Heart right ventricle (tissue), 16 donors: ENCODE data around the gene SECTM1. TPM values are rescaled to one million over a fixed set of nuclear protein-coding genes. Genes with fewer than 3 reads are reported as not detected.

ENCODE experiments used
- ATAC-seq, 8 donors: fragments of 200-7000 bp; cut with Tn5 transposase; one replicate each; pipeline ENCODE4 v1.9.1; 2020; ENCODE audit warnings: mild to moderate bottlenecking in 8 of 8, moderate library complexity in 8 of 8, moderate number of reproducible peaks in 1 of 8
- DNase-seq, 2 donors: peaks; one replicate each; pipeline ENCODE4 v3.0.0-alpha.2; 2020
- H3K27ac ChIP-seq, 10 donors: fragments of 200-600 bp; sonication (generic) in 2 of 10; one replicate each; pipeline versions ENCODE4 v1.5.0 to v1.8.0; 2020 to 2022; ENCODE audit warnings: mild to moderate bottlenecking in 3 of 10
- H3K27me3 ChIP-seq, 7 donors: fragments of 200-600 bp; one replicate each; pipeline ENCODE4 v1.8.0; 2021 to 2022; ENCODE audit warnings: mild to moderate bottlenecking in 2 of 7
- H3K36me3 ChIP-seq, 9 donors: fragments of 200-600 bp; sonication (generic) in 1 of 9; one replicate each; pipeline versions ENCODE4 v1.5.0 to v1.8.0; 2020 to 2022; ENCODE audit warnings: mild to moderate bottlenecking in 2 of 9
- H3K4me1 ChIP-seq, 9 donors: fragments of 200-600 bp; sonication (generic) in 1 of 9; one replicate each; pipeline versions ENCODE4 v1.5.0 to v1.8.0; 2020 to 2022; ENCODE audit warnings: mild to moderate bottlenecking in 4 of 9
- H3K4me3 ChIP-seq, 10 donors: fragments of 200-600 bp; sonication (generic) in 2 of 10; one replicate each; pipeline versions ENCODE4 v1.5.0 to v1.8.0; 2020 to 2022; ENCODE audit warnings: mild to moderate bottlenecking in 7 of 10, moderate library complexity in 2 of 10
- H3K9me3 ChIP-seq, 11 donors: fragments of 200-600 bp in 10 of 11; sonication (generic) in 2 of 11; one replicate each; pipeline versions ENCODE4 v1.5.0 to v1.8.0; 2013 to 2022; ENCODE audit warnings: mild to moderate bottlenecking in 2 of 11, control low read depth in 1 of 11, moderate library complexity in 1 of 11
- CTCF ChIP-seq, 9 donors: fragments of 200-600 bp; sonication (generic) in 2 of 9; IDR thresholded peaks; one replicate each; pipeline versions ENCODE4 v1.5.0 to v1.8.0; 2021 to 2022; ENCODE audit warnings: antibody characterized with exemption in 9 of 9, mild to moderate bottlenecking in 5 of 9, moderate library complexity in 1 of 9
- whole genome bisulfite sequencing, 2 donors: extraction: QIAGEN DNeasy Blood & Tissue Kit; methylation state at CpG; one replicate each; pipeline ENCODE4 v1.1.7; 2013; ENCODE audit warnings: inconsistent platforms in 1 of 2; 5-methylcytosine and 5-hydroxymethylcytosine counted together
- intact Hi-C, 10 donors: fragments of 100-400 bp; cut with DNase I; formaldehyde crosslinking; loops; one replicate each; pipeline versions ENCODE4 v1.11.1 to v1.14.2; 2022
- polyA plus RNA-seq, 2 donors: library from polyadenylated mRNA; stranded (reverse); fragments of 200-250 nt; gene quantifications; one replicate each; pipeline ENCODE4 v1.2.3, GENCODE V29; 2013
- total RNA-seq, 10 donors: library from RNA; stranded (reverse); fragmentation: NEBNext Ultra II Directional in 3 of 10; extraction: Animal tissue kit (Norgen Biotek cat#: 25700) in 3 of 10; gene quantifications; one replicate each; pipeline versions ENCODE4 v1.2.1 to v1.2.4, GENCODE V29; 2021 to 2023
- donor health status: Arrhythmogenic right ventricular cardiomyopathy.
- donor health status: ischemic (EF 13 %, LVEDD 7.1; RV severe dilation, severe dysfunction).
- donor health status: healthy with polysubstance abuse.
- donor health status: DM: no; HTN: yes; CAD: no.
- donor health status: DM: no; HTN: no; CAD: no.
- donor health status: ischemic (EF 25% LVEDD 6.9; RV normal size, moderate dysfunction).
- donor health status: ischemic (EF 25% LVEDD 5.7; RV mildly dilated, moderate dysfunction).
- donor health status: healthy.
- donor health status: DM: yes; HTN: yes; CAD: no.
- donor health status: Ischemic cardiomyopathy.
- donor health status: ischemic (EF 35%, LVEDD 5.7; RV mildly dilated, moderate dysfunction).
- donor health status: nonischemic (EF 11% LVEDD 7.7; RV severe dilation, severe dysfunction).
- donor health status: DM: yes; HTN: yes; CAD: no.
- donor health status: PGD.
- donor health status: ischemic (EF 29% LVEDD 5.4; RV normal size, mild dysfunction).
- donor health status: nonischemic (EF 23%, LVEDD 6.1; RV moderate dilation, normal function).

SECTM1 gene
- total and polyA plus RNA-seq, 12 donors, result 1.7 to 29.9 (median 3.6) TPM

DNA sequence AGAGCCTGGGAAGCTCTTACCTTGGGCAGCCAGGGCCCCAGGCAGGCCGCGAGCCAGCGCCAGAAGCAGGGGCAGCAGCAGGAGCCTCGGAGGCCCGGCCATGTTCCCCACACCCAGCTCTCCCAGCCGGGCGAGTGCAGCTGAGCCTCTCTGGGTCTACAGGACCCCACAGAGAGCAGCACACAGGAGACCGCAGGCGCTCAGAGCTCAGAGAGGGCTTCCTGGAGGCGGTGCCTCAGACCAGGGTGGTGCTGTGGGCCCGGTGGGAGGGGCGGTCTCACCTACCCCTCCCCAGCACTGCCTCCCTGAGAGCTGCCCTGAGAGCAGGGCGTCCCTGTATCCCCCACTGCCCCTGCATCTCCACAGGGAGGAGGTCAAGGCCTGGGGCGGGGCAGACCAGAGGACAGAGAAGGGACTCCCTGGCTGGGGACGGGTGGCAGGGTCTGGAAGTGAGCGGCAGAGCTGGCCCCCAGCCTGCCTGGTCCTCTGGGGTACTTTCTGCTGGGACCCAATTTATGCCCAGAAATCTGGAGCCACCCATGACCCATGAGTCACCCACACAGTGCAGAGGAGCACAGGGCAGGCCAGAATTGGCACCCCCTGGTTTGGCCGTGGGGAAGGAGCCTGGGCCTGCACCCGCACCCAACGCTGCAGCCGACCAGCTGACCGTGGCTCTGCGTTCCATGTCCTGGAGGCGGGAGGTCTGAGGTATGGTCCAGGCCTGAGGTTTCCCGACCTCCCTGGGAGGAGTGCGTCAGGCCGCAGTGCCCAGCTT is 16.0 kb downstream of the SECTM1 start, which contains the start of gene CD7:
Gene CD7 (minus strand): TSS at position 215 of the 775 bp plus-strand sequence. CDS start 113 bp downstream, at position 102.
- peak within 1 kb of the TSS in 1 of 10 donors; percentile 72 for H3K27ac ChIP-seq
- H3K4me1 ChIP-seq, result peaks cover 0 to 31% (median 7%) of the 10 kb centered on the region in 9 donors
- peaks cover 0 to 6% (median 0%) of the 10 kb centered on the region in 9 donors for H3K36me3 ChIP-seq
- DNase-seq, result peak in 1 of 2 donors; percentile 8
- peaks cover 17 to 57% (median 46%) of the 10 kb centered on the region in 7 donors for H3K27me3 ChIP-seq
- TF ChIP-seq CTCF (IDR thresholded peaks at IDR 0.05), result no peak
- H3K4me3 ChIP-seq, result peak within 1 kb of the TSS in 1 of 10 donors; percentile 44
- no peaks in the 10 kb centered on the region for H3K9me3 ChIP-seq
- intact Hi-C loops, result loop anchor here in 1 of 10 donors (5.0 kb wide), 1 partner anchor 60 kb away; no protein-coding TSS in a partner anchor
- ATAC-seq, result no peak
- whole genome bisulfite sequencing, 2 donors, result 79 to 85% methylated on average over 26 of the region's 26 CpGs

DNA sequence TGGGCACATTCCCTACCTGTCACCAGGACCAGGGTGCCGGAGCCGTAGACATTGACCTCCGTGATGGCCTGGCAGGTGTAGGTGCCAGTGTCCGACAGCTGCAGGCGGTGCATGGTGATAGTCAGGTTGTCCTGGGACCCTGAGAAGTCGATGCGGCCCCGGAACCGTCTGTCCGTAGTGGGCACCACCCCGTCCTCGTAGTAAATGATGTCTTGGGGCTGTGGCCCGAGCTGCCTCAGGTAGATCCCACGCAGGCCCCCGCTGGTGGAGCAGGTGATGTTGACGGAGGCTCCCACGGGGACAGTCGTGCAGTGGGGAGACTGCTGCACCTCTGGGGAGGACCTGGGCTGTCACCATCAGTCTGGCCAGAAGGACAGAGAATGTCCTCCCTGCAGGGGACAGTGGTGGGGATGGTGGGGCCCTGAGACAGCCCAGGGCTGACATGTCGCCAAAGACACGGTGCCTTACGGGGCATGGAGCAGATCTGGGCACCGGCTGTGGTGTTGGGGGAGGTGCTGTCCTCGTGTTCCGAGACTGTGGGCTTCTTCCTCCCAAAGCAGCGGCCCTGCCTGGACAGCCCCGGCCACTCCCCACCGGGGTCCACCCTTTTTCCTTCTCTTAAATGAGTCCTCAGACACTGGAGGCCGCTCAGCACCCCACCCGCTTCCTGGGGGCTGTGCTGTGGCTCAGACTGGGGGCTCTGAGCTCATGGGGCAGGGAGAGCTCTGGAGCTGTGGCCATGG is 16.7 kb downstream of the SECTM1 start:
- intact Hi-C loops, result loop anchor here in 1 of 10 donors (5.0 kb wide), 1 partner anchor 60 kb away; no protein-coding TSS in a partner anchor
- 74 to 76% methylated on average over 29 of the region's 29 CpGs for WGBS, 2 donors
- peaks cover 0 to 30% (median 7%) of the 10 kb centered on the region in 9 donors for H3K4me1 ChIP-seq
- no peak for TF ChIP-seq CTCF (IDR thresholded peaks at IDR 0.05)
- H3K4me3 ChIP-seq, result peak overlapping the region in 1 of 10 donors; percentile 44
- peak in 1 of 2 donors; percentile 8 for DNase-seq
- no peaks in the 10 kb centered on the region for H3K9me3 ChIP-seq
- ATAC-seq, result no peak
- H3K27me3 ChIP-seq, result peaks cover 17 to 63% (median 48%) of the 10 kb centered on the region in 7 donors
- peaks cover 0 to 4% (median 0%) of the 10 kb centered on the region in 9 donors for H3K36me3 ChIP-seq
- H3K27ac ChIP-seq, result peak overlapping the region in 1 of 10 donors; percentile 72

- H3K4me3 ChIP-seq, result peak overlapping the region in 4 of 10 donors; percentile 5 to 44 (median 18)
- peak in 6 of 8 donors; percentile 14 to 29 (median 24) for ATAC-seq
- H3K27me3 ChIP-seq, result peaks cover 17 to 63% (median 48%) of the 10 kb centered on the region in 7 donors
- TF ChIP-seq CTCF (IDR thresholded peaks at IDR 0.05), result no peak
- intact Hi-C loops, result loop anchor here in 1 of 10 donors (5.0 kb wide), 1 partner anchor 59 kb away; no protein-coding TSS in a partner anchor
- H3K27ac ChIP-seq, result peak overlapping the region in 1 of 10 donors; percentile 72
- peaks cover 0 to 20% (median 3%) of the 10 kb centered on the region in 9 donors for H3K4me1 ChIP-seq
- 22 to 23% methylated on average over 36 of the region's 36 CpGs for WGBS, 2 donors
- DNase-seq, result peak in 1 of 2 donors; percentile 15
- H3K36me3 ChIP-seq, result no peaks in the 10 kb centered on the region
- H3K9me3 ChIP-seq, result no peaks in the 10 kb centered on the region
Observed at GRCh38 chr17:82315703-82316358, 17.7 kb downstream of the SECTM1 start.
